ENCODE measurements around the gene CDCP1. TPM values are rescaled to one million over a fixed set of nuclear protein-coding genes. Genes with fewer than 3 reads are reported as not detected.
"Not testable (repeated sequence)": the region's sequence is repeated elsewhere in the genome, so short reads cannot be mapped to it uniquely, and the experiment has no call there.

Gene CDCP1
- total RNA-seq, 1 donor, result 14.0 TPM

GRCh38 chr3:45062697-45063070 is 83.5 kb downstream of the CDCP1 start:
- DNase-seq (ENCODE audit: low read depth in 2 of 3, low spot score in 2 of 3), result no peak

GRCh38 chr3:45060165-45060892 is 85.8 kb downstream of the CDCP1 start:
- DNase-seq (ENCODE audit: low read depth in 2 of 3, low spot score in 2 of 3), result no peak

GRCh38 chr3:45059132-45059531 is 87.0 kb downstream of the CDCP1 start:
- DNase-seq (ENCODE audit: low read depth in 2 of 3, low spot score in 2 of 3), result no peak

GRCh38 chr3:45057557-45057956 is 88.6 kb downstream of the CDCP1 start:
- no peak for DNase-seq (ENCODE audit: low read depth in 2 of 3, low spot score in 2 of 3)

GRCh38 chr3:45056608-45057301 is 89.4 kb downstream of the CDCP1 start:
- no peak for DNase-seq (ENCODE audit: low read depth in 2 of 3, low spot score in 2 of 3)

- DNase-seq (ENCODE audit: low read depth in 2 of 3, low spot score in 2 of 3), result peak in 1 of 3 donors; percentile 63
Observed at GRCh38 chr3:45055411-45056143, 90.6 kb downstream of the CDCP1 start.

- no peak for DNase-seq (ENCODE audit: low read depth in 2 of 3, low spot score in 2 of 3)
Observed at GRCh38 chr3:45055032-45055410, 91.2 kb downstream of the CDCP1 start.

- no peak for DNase-seq (ENCODE audit: low read depth in 2 of 3, low spot score in 2 of 3)
Observed at GRCh38 chr3:45054196-45054857, 91.9 kb downstream of the CDCP1 start.

- not testable (repeated sequence) for DNase-seq (ENCODE audit: low read depth in 2 of 3, low spot score in 2 of 3)
Observed at GRCh38 chr3:45053805-45054195, 92.4 kb downstream of the CDCP1 start.

- no peak for DNase-seq (ENCODE audit: low read depth in 2 of 3, low spot score in 2 of 3)
Observed at GRCh38 chr3:45051685-45052084, 94.5 kb downstream of the CDCP1 start.

GRCh38 chr3:45049807-45050206 is 96.4 kb downstream of the CDCP1 start:
- no peak for DNase-seq (ENCODE audit: low read depth in 2 of 3, low spot score in 2 of 3)

- no peak for DNase-seq (ENCODE audit: low read depth in 2 of 3, low spot score in 2 of 3)
Observed at GRCh38 chr3:45048244-45048643, 97.9 kb downstream of the CDCP1 start.

GRCh38 chr3:45043728-45044299 is 102.4 kb downstream of the CDCP1 start:
- peak in 1 of 3 donors; percentile 26 for DNase-seq (ENCODE audit: low read depth in 2 of 3, low spot score in 2 of 3)

- no peak for DNase-seq (ENCODE audit: low read depth in 2 of 3, low spot score in 2 of 3)
Observed at GRCh38 chr3:45042162-45042561, 104.0 kb downstream of the CDCP1 start.

- no peak for DNase-seq (ENCODE audit: low read depth in 2 of 3, low spot score in 2 of 3)
Observed at GRCh38 chr3:45041666-45042065, 104.5 kb downstream of the CDCP1 start.

- DNase-seq (ENCODE audit: low read depth in 2 of 3, low spot score in 2 of 3), result peak; percentile 79 to 97 (median 93)
Observed at GRCh38 chr3:45037720-45038455, 108.3 kb downstream of the CDCP1 start.

- peak in 1 of 3 donors; percentile 46 for DNase-seq (ENCODE audit: low read depth in 2 of 3, low spot score in 2 of 3)
Observed at GRCh38 chr3:45035441-45036301, 110.5 kb downstream of the CDCP1 start.

- peak in 2 of 3 donors; percentile 69 to 79 for DNase-seq (ENCODE audit: low read depth in 2 of 3, low spot score in 2 of 3)
Observed at GRCh38 chr3:45034612-45035252, 111.4 kb downstream of the CDCP1 start.

- DNase-seq (ENCODE audit: low read depth in 2 of 3, low spot score in 2 of 3), result no peak
Observed at GRCh38 chr3:45033791-45034190, 112.4 kb downstream of the CDCP1 start.
